ENCODE measurements around the gene DCAF6.

GRCh38 chr1:168112673-168113305 lies 176.3 kb downstream of the DCAF6 start:
- TF ChIP-seq CTCF (IDR thresholded peaks at IDR 0.05), result no peak
- TF ChIP-seq ZFX (IDR thresholded peaks at IDR 0.05; ENCODE audit: borderline replicate concordance), result no peak
